ENCODE measurements around the gene POU1F1. TPM values are rescaled to one million over a fixed set of nuclear protein-coding genes. Genes with fewer than 3 reads are reported as not detected.

POU1F1 gene
- total and polyA plus RNA-seq, 2 of the 4 experiments (the other 2 are of a cell fraction), result not detected

DNA sequence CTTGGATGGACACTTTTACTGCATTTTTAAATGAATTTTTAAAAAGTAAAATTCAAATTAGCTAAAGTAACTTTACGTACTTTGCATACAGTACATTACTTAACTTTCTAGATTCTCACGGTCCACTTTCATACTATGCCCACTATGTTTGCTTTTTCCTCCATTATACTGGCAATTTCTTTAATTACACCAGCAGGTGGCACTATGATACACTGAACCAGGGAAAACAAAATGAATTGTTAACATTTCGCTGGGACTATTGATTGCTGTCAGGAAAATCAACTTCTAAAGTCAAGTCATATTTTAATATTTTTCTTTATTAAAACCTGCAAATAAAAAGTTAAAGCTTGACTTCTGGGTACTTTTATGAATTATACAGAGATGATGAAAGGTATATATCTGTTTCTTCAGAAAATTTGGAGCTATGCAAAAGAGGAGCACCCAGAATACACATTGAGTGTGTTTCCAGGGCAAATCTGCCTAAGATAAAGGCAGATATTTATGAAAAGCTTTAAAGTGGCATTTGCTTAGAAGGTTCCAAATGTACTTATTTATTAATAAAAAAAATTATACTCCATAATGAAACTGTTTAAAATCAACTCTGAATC is 21.8 kb upstream of the POU1F1 start:
- Histone ChIP-seq H2BK5ac (ENCODE audit: low read depth, low read length, poor library complexity, severe bottlenecking) (no peak overlapping the region), H3K9me3 (ENCODE audit: control insufficient read depth, insufficient read depth, low read length) (no peaks in the 10 kb centered on the region), H4K8ac (ENCODE audit: low read depth in 2 of 2, low read length in 2 of 2) (no peak overlapping the region), H2AFZ (replicated peaks; ENCODE audit: low read length, poor library complexity) (no peak overlapping the region), H4K91ac (ENCODE audit: insufficient read depth, low read depth, low read length) (no peak overlapping the region), H3K18ac (ENCODE audit: low read depth, low read length) (no peak overlapping the region), H3K79me1 (ENCODE audit: low read depth in 1 of 2, low read length in 2 of 2) (no peaks in the 10 kb centered on the region), H3K56ac (ENCODE audit: extremely low read depth, insufficient read depth, low read length) (no peak overlapping the region), H3K9ac (ENCODE audit: low read depth, low read length) (no peak overlapping the region), H4K20me1 (ENCODE audit: insufficient read depth, low read length) (no peaks in the 10 kb centered on the region), H3K27me3 (ENCODE audit: control insufficient read depth, insufficient read depth, low read length) (no peaks in the 10 kb centered on the region; the same call in 1 of the 2 replicates), H3K36me3 (ENCODE audit: control insufficient read depth, insufficient read depth, low read length) (no peaks in the 10 kb centered on the region), H2BK15ac (ENCODE audit: low read depth, low read length) (no peak overlapping the region), H2BK20ac (ENCODE audit: low read depth, low read length) (no peak overlapping the region), H3K4ac (ENCODE audit: low read depth, low read length) (no peak overlapping the region), H3K4me1 (ENCODE audit: control insufficient read depth, insufficient read depth, low read length) (no peaks in the 10 kb centered on the region), H2AK9ac (replicated peaks; ENCODE audit: low read depth, low read length, poor library complexity) (no peak overlapping the region), H2BK120ac (ENCODE audit: low read depth, low read length) (no peak overlapping the region), H4K5ac (ENCODE audit: low read depth, low read length) (no peak overlapping the region), H3K4me2 (ENCODE audit: low read depth, low read length) (no peak overlapping the region), H3K9me1 (ENCODE audit: insufficient read depth, low read length) (no peaks in the 10 kb centered on the region), H3K14ac (replicated peaks; ENCODE audit: low read depth, low read length) (no peak overlapping the region), H2AK5ac (ENCODE audit: low read depth, low read length) (no peak overlapping the region), H3K27ac (ENCODE audit: insufficient read depth, low read length) (no peak overlapping the region), H3K4me3 (ENCODE audit: insufficient read depth, low read depth, low read length) (no peak overlapping the region), H3K23ac (ENCODE audit: low read depth, low read length) (no peak overlapping the region)
- DNase-seq (peak; percentile 32), ATAC-seq (ENCODE audit: low read depth) (peak; percentile 71)
- BruUV-seq (replicated peaks), result no TSS peak
- dilution Hi-C loops (cut with HindIII; ENCODE audit: low sequenced_read_pairs, unreplicated experiment) (no loop called here), in situ Hi-C loops (cut with MboI; ENCODE audit: low sequenced_read_pairs) (no loop called here), intact Hi-C loops (cut with micrococcal nuclease) (loop anchor here (1.0 to 10.0 kb wide), 4 partner anchors 207 to 882 kb away; no protein-coding TSS in a partner anchor)
- ChIA-PET CTCF (interaction anchor here (0.6 to 1.4 kb wide), 7 partner anchors 9 to 882 kb away, joined by 3 to 6 read pairs (median 5); no protein-coding TSS in a partner anchor), POLR2A (ENCODE audit: unreplicated experiment) (interaction anchor here (0.6 kb wide), 1 partner anchor 606 kb away, joined by 3 read pairs; no protein-coding TSS in a partner anchor)
- WGBS, 2 experiments (ENCODE audit: extremely low coverage in 2 of 2, insufficient read length in 1 of 2), result no CpG with 5 or more reads among the region's 3 CpGs
- TF ChIP-seq BHLHE40 (IDR thresholded peaks at IDR 0.05; ENCODE audit: low read depth, low read length) (no peak), MXI1 (IDR thresholded peaks at IDR 0.05; ENCODE audit: borderline replicate concordance, low read depth, low read length) (no peak), RFX5 (IDR thresholded peaks at IDR 0.05; ENCODE audit: low read depth, low read length) (no peak), RAD21 (IDR thresholded peaks at IDR 0.05; ENCODE audit: low read length) (peak; percentile 66), SMC3 (IDR thresholded peaks at IDR 0.05; ENCODE audit: low read depth, low read length) (peak; percentile 63)
- TF ChIP-seq, protein P1, sequence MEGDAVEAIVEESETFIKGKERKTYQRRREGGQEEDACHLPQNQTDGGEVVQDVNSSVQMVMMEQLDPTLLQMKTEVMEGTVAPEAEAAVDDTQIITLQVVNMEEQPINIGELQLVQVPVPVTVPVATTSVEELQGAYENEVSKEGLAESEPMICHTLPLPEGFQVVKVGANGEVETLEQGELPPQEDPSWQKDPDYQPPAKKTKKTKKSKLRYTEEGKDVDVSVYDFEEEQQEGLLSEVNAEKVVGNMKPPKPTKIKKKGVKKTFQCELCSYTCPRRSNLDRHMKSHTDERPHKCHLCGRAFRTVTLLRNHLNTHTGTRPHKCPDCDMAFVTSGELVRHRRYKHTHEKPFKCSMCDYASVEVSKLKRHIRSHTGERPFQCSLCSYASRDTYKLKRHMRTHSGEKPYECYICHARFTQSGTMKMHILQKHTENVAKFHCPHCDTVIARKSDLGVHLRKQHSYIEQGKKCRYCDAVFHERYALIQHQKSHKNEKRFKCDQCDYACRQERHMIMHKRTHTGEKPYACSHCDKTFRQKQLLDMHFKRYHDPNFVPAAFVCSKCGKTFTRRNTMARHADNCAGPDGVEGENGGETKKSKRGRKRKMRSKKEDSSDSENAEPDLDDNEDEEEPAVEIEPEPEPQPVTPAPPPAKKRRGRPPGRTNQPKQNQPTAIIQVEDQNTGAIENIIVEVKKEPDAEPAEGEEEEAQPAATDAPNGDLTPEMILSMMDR (conservative IDR thresholded peaks at IDR 0.05; ENCODE audit: low read depth, low read length), result peak; percentile 66

Measured in IMR-90 (cell line).